Nephron (organoid): ENCODE data around the gene RRN3.
"Not testable (repeated sequence)": the region's sequence is repeated elsewhere in the genome, so short reads cannot be mapped to it uniquely, and the experiment has no call there.

ENCODE experiments used
- H3K27ac Mint-ChIP-seq, 3 experiments: 2 replicates each; pipeline ENCODE4 v1.8.0; 2020; ENCODE audit warnings: mixed read lengths in 3 of 3, mild to moderate bottlenecking in 2 of 3, moderate library complexity in 1 of 3
- H3K27me3 Mint-ChIP-seq: 2 replicates; pipeline ENCODE4 v1.8.0; 2021; ENCODE audit warnings: low read depth, mild to moderate bottlenecking, moderate library complexity, mixed read lengths
- H3K36me3 Mint-ChIP-seq: 2 replicates; pipeline ENCODE4 v1.8.0; 2020; ENCODE audit warnings: low read depth, mixed read lengths
- H3K4me1 Mint-ChIP-seq: 2 replicates; pipeline ENCODE4 v1.8.0; 2020; ENCODE audit warnings: mixed read lengths
- H3K4me3 Mint-ChIP-seq, 3 experiments: 2 replicates each; pipeline ENCODE4 v1.8.0; 2020; ENCODE audit warnings: mild to moderate bottlenecking in 3 of 3, mixed read lengths in 3 of 3, moderate library complexity in 2 of 3
- H3K9me3 Mint-ChIP-seq: 2 replicates; pipeline ENCODE4 v1.8.0; 2020; ENCODE audit warnings: mixed read lengths
- TF ChIP-seq, protein P1 (sequence below), 3 experiments: fragments of 200-600 bp; sonication (generic); IDR thresholded peaks; one replicate each; pipeline ENCODE4 v1.5.0; 2021; ENCODE audit warnings: antibody characterized with exemption in 3 of 3; ENCODE audit not compliant: unreplicated experiment in 3 of 3

The RRN3 gene

DNA sequence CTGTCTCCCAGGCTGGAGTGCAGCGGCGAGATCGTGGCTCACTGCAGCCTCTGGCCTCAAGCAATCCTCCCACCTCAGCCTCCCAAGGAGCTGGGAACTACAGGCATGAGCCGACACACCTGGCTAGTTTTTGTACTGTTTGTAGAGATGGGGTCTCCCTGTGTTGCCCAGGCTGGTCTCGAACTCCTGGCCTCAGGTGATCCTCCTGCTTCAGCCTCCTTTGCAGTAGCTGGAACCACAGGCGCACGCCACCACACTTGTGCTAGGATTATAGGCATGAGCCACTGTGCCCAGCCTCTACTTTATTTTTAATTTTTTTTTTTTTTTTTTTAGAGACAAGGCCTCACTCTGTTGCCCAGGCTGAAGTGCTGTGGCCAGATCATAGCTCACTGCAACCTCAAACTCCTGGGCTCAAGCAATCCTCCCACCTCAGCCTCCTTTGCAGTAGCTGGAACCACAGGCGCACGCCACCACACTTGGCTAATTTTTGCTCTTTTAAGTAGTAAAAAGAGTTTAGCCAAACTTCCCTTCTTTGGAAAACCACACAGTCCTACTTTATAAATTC, 42.6 kb downstream of the RRN3 start:
- Mint-ChIP-seq H3K36me3 (peaks cover 8% of the 10 kb centered on the region), H3K4me3 (no peak overlapping the region), H3K9me3 (no peaks in the 10 kb centered on the region), H3K4me1 (peaks cover 13% of the 10 kb centered on the region), H3K27ac (no peak overlapping the region), H3K27me3 (no peaks in the 10 kb centered on the region)
- TF ChIP-seq, protein P1, sequence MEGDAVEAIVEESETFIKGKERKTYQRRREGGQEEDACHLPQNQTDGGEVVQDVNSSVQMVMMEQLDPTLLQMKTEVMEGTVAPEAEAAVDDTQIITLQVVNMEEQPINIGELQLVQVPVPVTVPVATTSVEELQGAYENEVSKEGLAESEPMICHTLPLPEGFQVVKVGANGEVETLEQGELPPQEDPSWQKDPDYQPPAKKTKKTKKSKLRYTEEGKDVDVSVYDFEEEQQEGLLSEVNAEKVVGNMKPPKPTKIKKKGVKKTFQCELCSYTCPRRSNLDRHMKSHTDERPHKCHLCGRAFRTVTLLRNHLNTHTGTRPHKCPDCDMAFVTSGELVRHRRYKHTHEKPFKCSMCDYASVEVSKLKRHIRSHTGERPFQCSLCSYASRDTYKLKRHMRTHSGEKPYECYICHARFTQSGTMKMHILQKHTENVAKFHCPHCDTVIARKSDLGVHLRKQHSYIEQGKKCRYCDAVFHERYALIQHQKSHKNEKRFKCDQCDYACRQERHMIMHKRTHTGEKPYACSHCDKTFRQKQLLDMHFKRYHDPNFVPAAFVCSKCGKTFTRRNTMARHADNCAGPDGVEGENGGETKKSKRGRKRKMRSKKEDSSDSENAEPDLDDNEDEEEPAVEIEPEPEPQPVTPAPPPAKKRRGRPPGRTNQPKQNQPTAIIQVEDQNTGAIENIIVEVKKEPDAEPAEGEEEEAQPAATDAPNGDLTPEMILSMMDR (IDR thresholded peaks at IDR 0.05; ENCODE audit: unreplicated experiment in 3 of 3): no peak

DNA sequence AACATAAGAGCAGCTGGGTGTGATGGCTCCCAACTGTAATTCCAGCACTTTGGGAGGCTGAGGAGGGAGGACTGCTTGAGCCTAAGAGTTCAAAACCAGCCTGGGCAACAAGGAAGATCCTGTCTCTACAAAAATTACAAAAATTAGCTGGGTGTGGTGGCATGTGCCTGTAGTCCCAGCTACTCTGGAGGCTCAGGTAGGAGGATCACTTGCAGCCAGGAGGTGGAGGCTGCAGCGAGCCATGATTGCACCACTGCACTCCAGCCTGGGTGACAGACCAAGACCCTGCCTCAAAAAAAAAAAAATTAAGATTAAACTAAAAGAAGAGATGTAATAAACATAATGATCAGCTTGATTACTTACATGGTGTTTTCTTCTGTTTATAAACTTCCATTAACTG, 43.6 kb downstream of the RRN3 start:
- H3K27me3 Mint-ChIP-seq, H3K4me3 Mint-ChIP-seq, H3K27ac Mint-ChIP-seq, H3K9me3 Mint-ChIP-seq: not testable (repeated sequence)
- Mint-ChIP-seq H3K4me1 (peaks cover 13% of the 10 kb centered on the region), H3K36me3 (peaks cover 13% of the 10 kb centered on the region)

DNA sequence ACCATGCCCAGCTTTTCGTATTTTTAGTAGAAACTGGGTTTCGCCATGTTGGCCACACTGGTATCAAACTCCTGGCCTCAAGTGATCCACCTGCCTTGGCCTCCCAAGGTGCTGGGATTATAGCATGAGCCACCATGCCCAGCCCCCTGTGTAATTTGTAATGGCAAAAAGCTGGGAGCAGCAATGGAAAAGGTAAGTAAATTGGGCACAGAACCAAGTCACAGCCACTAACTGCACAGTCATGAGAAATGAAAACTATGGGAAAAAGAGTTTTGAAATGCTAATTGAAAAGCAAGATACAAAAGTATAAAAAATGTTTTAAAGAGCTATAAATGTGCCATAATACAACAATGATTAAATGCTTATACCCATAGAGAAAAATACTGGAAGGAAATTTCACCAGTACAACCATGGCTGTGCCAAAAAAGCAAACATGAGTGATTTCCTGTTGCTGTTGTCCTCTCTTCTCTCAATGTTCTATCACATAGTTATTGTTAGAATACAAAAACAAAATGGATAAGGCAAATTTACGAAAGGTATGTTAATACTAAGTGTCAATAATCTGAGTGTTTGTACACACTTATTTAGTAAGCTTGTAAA, 44.4 kb downstream of the RRN3 start:
- H3K27me3 Mint-ChIP-seq: no peaks in the 10 kb centered on the region
- TF ChIP-seq, protein P1 (IDR thresholded peaks at IDR 0.05; ENCODE audit: unreplicated experiment in 3 of 3): no peak
- peaks cover 13% of the 10 kb centered on the region for H3K36me3 Mint-ChIP-seq
- H3K27ac Mint-ChIP-seq: no peak overlapping the region
- H3K4me1 Mint-ChIP-seq: peaks cover 9% of the 10 kb centered on the region
- H3K4me3 Mint-ChIP-seq: no peak overlapping the region
- no peaks in the 10 kb centered on the region for H3K9me3 Mint-ChIP-seq

DNA sequence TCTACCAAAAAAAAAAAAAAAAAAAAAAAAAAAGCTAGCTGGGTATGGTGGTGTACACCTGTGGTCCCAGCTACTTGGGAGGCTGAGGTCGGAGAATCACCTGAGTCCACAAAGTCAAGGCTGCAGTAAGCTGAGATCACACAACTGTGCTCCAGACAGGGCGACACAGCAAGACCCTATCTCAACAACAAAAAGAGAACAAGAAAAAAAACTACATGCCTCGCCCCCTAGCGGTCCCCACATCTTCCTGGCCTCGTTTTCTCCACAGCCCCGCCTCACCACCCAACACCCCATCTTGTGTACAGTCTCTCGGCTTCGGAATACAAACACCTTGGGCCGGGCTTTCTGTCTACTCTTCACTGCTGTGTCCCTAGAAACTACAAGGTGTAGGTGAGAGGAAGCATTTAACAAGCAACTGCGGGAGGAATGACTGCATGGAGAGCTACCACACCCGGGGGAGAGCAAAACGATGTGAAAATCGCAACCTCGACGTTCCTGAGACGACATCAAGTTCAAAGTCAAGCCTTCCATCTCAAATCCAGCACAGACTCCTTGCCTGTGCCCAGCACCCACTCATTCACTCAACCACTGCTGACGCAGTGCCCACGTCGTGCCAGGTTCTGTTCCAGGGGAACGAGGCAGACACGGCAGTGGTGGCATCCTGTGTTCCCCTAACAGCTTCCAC, 47.2 kb downstream of the RRN3 start:
- no peak overlapping the region for H3K27ac Mint-ChIP-seq

DNA sequence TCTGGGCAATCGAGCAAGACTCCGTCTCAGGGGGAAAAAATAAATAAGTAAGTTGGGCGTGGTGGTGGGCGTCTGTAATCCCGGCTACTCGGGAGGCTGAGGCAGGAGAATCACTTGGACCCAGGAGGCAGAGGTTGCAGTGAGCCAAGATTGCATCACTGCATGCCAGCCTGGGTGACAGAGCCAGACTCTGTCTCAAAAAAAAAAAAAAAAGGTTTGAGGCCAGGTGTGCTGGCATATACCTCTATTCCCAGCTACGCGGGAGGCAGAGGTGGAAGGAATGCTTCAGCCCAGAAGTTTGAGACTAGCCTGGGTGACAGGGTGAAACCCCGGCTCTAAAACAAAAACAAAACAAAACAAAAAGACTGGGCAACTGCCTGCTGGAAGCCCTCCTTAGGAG, 48.8 kb downstream of the RRN3 start:
- H3K27ac Mint-ChIP-seq, H3K9me3 Mint-ChIP-seq, H3K27me3 Mint-ChIP-seq, H3K4me3 Mint-ChIP-seq, H3K4me1 Mint-ChIP-seq: not testable (repeated sequence)
- peaks cover 24% of the 10 kb centered on the region for H3K36me3 Mint-ChIP-seq

More for the DNA sequence above, 47.2 kb downstream of the RRN3 start:
- no peaks in the 10 kb centered on the region for H3K27me3 Mint-ChIP-seq
- H3K9me3 Mint-ChIP-seq: no peaks in the 10 kb centered on the region
- H3K36me3 Mint-ChIP-seq: peaks cover 20% of the 10 kb centered on the region
- peaks cover 3% of the 10 kb centered on the region for H3K4me1 Mint-ChIP-seq
- TF ChIP-seq, protein P1 (IDR thresholded peaks at IDR 0.05; ENCODE audit: unreplicated experiment in 3 of 3): no peak
- no peak overlapping the region for H3K4me3 Mint-ChIP-seq

DNA sequence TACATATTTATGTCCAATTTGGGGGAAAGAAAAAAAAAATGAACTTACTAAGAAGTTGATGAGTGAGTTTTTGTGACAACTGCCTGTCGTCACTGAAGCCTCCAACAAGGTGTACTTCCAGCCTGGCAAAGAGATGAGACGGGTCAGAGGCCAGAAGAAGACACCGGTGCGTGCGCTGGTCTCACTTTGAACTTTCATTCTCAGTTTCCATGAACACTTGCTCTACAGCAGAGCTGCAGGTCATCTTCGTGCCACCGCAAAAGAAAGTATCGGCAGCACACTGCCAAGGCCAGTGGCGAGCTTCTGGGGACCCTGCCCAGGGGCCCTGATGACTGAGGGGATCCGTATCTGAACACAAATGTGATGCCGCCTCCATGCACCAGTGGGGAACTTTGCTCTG, 49.8 kb downstream of the RRN3 start:
- no peak overlapping the region for H3K27ac Mint-ChIP-seq
- TF ChIP-seq, protein P1 (IDR thresholded peaks at IDR 0.05; ENCODE audit: unreplicated experiment in 3 of 3): no peak
- H3K4me1 Mint-ChIP-seq: peaks cover 7% of the 10 kb centered on the region
- no peak overlapping the region for H3K4me3 Mint-ChIP-seq
- H3K9me3 Mint-ChIP-seq: no peaks in the 10 kb centered on the region
- peaks cover 34% of the 10 kb centered on the region for H3K36me3 Mint-ChIP-seq
- no peaks in the 10 kb centered on the region for H3K27me3 Mint-ChIP-seq

DNA sequence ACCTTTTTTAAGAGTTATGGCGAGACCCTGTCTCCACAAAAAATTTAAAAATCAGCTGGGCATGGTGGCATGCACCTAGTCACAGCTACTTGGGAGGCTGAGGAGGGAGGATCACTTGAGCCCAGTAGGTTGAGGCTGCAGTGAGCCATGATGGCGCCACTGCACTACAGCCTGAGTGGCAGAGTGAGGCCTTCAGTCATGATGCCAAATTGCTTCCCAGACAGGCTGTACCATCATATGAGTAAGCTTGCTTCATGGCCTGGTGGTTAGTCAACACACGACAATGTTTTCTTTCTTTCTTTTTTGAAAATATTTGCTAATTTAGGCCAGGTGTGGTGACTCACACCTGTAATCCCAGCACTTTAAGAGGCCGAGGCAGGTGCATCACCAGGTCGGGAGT, 50.7 kb downstream of the RRN3 start:
- Mint-ChIP-seq H3K36me3 (peaks cover 41% of the 10 kb centered on the region), H3K27me3 (no peaks in the 10 kb centered on the region), H3K27ac (no peak overlapping the region), H3K4me3 (no peak overlapping the region), H3K4me1 (peaks cover 7% of the 10 kb centered on the region), H3K9me3 (no peaks in the 10 kb centered on the region)
- TF ChIP-seq, protein P1 (IDR thresholded peaks at IDR 0.05; ENCODE audit: unreplicated experiment in 3 of 3): no peak
